Thymus (tissue), 11 donors: Measurements from ENCODE around the gene PDGFC. TPM values are rescaled to one million over a fixed set of nuclear protein-coding genes. Genes with fewer than 3 reads are reported as not detected.

ENCODE experiments used
- DNase-seq, 9 donors: peaks; one replicate each; pipeline ENCODE4 v3.0.0-alpha.2; 2013; ENCODE audit warnings: low spot score in 9 of 9, low read depth in 6 of 9, missing footprints in 1 of 9
- H3K27ac ChIP-seq, 2 donors: one replicate each; pipeline ENCODE4 v1.5.1; 2013; ENCODE audit warnings: control low read depth in 1 of 2, low read depth in 1 of 2, low read length in 1 of 2, mild to moderate bottlenecking in 1 of 2, moderate library complexity in 1 of 2
- H3K27me3 ChIP-seq, 2 donors: one replicate each; pipeline ENCODE4 v1.5.1; 2013; ENCODE audit warnings: low read length in 1 of 2; ENCODE audit not compliant: control insufficient read depth in 2 of 2, insufficient read depth in 1 of 2
- H3K36me3 ChIP-seq, 2 donors: one replicate each; pipeline ENCODE4 v1.5.1; 2013; ENCODE audit warnings: low read length in 1 of 2, mild to moderate bottlenecking in 1 of 2, moderate library complexity in 1 of 2; ENCODE audit not compliant: control insufficient read depth in 2 of 2, insufficient read depth in 2 of 2
- H3K4me1 ChIP-seq, 2 donors: one replicate each; pipeline ENCODE4 v1.5.1; 2013; ENCODE audit warnings: low read length in 2 of 2; ENCODE audit not compliant: control insufficient read depth in 2 of 2, insufficient read depth in 2 of 2
- H3K4me3 ChIP-seq, 2 donors: one replicate each; pipeline ENCODE4 v1.5.1; 2013; ENCODE audit warnings: low read length in 2 of 2, control low read depth in 1 of 2, mild to moderate bottlenecking in 1 of 2
- H3K9me3 ChIP-seq, 2 donors: one replicate each; pipeline ENCODE4 v1.5.1; 2013; ENCODE audit warnings: low read length in 1 of 2, mild to moderate bottlenecking in 1 of 2; ENCODE audit not compliant: control insufficient read depth in 2 of 2, insufficient read depth in 1 of 2
- WGBS: extraction: QIAGEN DNeasy Blood & Tissue Kit; methylation state at CpG from one replicate; pipeline ENCODE4 v1.1.7; 2013; 5-methylcytosine and 5-hydroxymethylcytosine counted together
- polyA plus RNA-seq: library from polyadenylated mRNA; stranded (reverse); fragments of 200-250 nt; gene quantifications from one replicate; pipeline ENCODE4 v1.2.3, GENCODE V29; 2013
- total RNA-seq: library from RNA; stranded (reverse); fragments of 120-200 nt; gene quantifications from one replicate; pipeline ENCODE4 v1.2.4, GENCODE V29; 2013
- donor health status: healthy.

The PDGFC gene
- total and polyA plus RNA-seq, 2 donors: 11.0 to 13.1 TPM

DNA sequence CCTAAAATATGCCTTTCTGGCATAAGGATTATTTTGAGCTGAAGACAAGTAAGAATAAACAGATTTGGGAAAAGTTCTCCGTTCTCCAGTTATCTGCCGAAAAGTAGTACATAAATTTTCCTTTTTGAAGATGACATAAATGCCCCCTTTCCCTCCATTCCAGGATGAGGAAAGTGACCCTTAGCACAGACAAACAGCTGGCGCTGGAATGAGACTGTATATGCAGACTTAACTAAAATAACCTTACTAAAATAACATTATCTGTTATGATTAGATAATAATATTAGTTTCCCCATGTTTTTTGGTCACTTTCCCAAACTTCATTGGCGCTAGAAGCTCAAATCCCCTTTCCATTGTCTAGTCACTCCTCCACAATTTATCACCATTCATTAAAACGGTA, 21.5 kb downstream of the PDGFC start:
- Histone ChIP-seq H3K27ac (no peak overlapping the region), H3K4me3 (no peak overlapping the region), H3K9me3 (no peaks in the 10 kb centered on the region), H3K36me3 (no peaks in the 10 kb centered on the region), H3K4me1 (no peaks in the 10 kb centered on the region), H3K27me3 (no peaks in the 10 kb centered on the region)
- no peak for DNase-seq
- WGBS: 93% methylated on average over 5 of the region's 5 CpGs

GRCh38 chr4:156949373-156949814, 22.2 kb downstream of the PDGFC start:
- no peaks in the 10 kb centered on the region for H3K27me3 ChIP-seq
- H3K27ac ChIP-seq: peak overlapping the region in 1 of 2 donors; percentile 10
- no peak for DNase-seq
- no peaks in the 10 kb centered on the region for H3K9me3 ChIP-seq
- H3K4me1 ChIP-seq: no peaks in the 10 kb centered on the region
- H3K36me3 ChIP-seq: no peaks in the 10 kb centered on the region
- WGBS: 84% methylated on average over 2 of the region's 2 CpGs
- no peak overlapping the region for H3K4me3 ChIP-seq

- H3K36me3 ChIP-seq: no peaks in the 10 kb centered on the region
- H3K4me3 ChIP-seq: no peak overlapping the region
- no peaks in the 10 kb centered on the region for H3K9me3 ChIP-seq
- no peaks in the 10 kb centered on the region for H3K4me1 ChIP-seq
- no peak for DNase-seq
- H3K27me3 ChIP-seq: no peaks in the 10 kb centered on the region
- H3K27ac ChIP-seq: peak overlapping the region in 1 of 2 donors; percentile 30
- 90% methylated on average over 3 of the region's 3 CpGs for WGBS
Measured at GRCh38 chr4:156948738-156949137, 22.9 kb downstream of the PDGFC start.

DNA sequence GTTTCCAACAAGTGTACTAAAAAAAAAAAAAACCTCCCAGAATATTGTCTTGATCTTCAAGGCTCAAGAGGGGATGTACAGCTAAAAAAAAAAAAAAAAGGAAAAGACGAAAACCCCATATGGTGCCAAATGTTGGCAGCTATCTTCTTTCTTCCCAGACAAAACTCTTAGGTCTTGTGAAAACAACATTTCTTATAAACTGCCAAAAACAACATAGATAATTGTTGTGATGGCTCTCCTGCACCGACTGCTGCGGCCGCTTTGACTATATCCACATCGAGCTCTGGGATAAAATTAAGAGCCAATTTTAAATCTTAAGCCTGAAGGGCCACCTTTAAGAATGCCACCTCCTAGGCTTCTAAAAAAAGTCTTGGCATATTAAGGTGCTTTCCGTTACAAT, 23.5 kb downstream of the PDGFC start:
- H3K4me3 ChIP-seq: no peak overlapping the region
- WGBS: 91% methylated on average over 6 of the region's 6 CpGs
- H3K27me3 ChIP-seq: no peaks in the 10 kb centered on the region
- no peak overlapping the region for H3K27ac ChIP-seq
- no peaks in the 10 kb centered on the region for H3K36me3 ChIP-seq
- no peaks in the 10 kb centered on the region for H3K4me1 ChIP-seq
- no peaks in the 10 kb centered on the region for H3K9me3 ChIP-seq
- DNase-seq: no peak

GRCh38 chr4:156946516-156947424, 24.8 kb downstream of the PDGFC start:
- no peak overlapping the region for H3K27ac ChIP-seq
- 83% methylated on average over 5 of the region's 5 CpGs for WGBS
- H3K4me3 ChIP-seq: no peak overlapping the region
- H3K4me1 ChIP-seq: no peaks in the 10 kb centered on the region
- H3K9me3 ChIP-seq: no peaks in the 10 kb centered on the region
- DNase-seq: no peak
- no peaks in the 10 kb centered on the region for H3K27me3 ChIP-seq
- H3K36me3 ChIP-seq: no peaks in the 10 kb centered on the region

GRCh38 chr4:156945532-156945931, 26.1 kb downstream of the PDGFC start:
- Histone ChIP-seq H3K9me3 (no peaks in the 10 kb centered on the region), H3K27me3 (no peaks in the 10 kb centered on the region), H3K36me3 (no peaks in the 10 kb centered on the region), H3K4me1 (no peaks in the 10 kb centered on the region), H3K27ac (no peak overlapping the region), H3K4me3 (no peak overlapping the region)
- WGBS: 80% methylated on average over 3 of the region's 3 CpGs
- DNase-seq: no peak

- WGBS: 94% methylated on average over 4 of the region's 4 CpGs
- Histone ChIP-seq H3K36me3 (no peaks in the 10 kb centered on the region), H3K9me3 (no peaks in the 10 kb centered on the region), H3K4me3 (no peak overlapping the region), H3K4me1 (no peaks in the 10 kb centered on the region), H3K27me3 (no peaks in the 10 kb centered on the region), H3K27ac (no peak overlapping the region)
- DNase-seq: no peak
Measured at GRCh38 chr4:156942991-156943390, 28.6 kb downstream of the PDGFC start.

DNA sequence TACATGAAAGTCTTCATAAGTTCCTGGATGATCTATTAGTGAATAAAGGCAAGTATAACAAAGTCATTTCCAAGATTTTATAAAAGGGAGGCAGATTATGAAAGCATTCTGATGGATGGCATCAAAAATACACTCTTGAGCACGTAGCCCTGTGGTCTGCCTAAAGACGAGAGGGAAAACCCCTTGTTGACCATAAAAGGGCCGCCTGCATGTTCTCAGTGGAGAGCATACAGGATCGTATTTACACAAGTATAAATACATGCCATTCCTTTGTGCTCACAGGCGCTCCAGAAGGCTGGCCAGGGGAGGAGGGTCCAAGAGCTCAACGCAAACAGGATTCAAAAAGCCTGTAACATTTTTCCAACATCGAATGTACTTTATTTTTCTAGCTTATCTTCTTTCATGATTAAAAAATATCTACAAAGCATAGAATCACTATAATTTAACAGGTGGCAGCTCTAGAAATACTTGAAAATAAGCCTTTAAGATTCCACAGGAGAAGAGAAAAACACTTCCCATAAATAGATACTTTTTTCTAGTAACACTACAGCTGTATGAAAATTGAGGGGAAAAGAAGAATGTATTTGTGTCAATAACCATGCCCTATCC, 29.6 kb downstream of the PDGFC start:
- Histone ChIP-seq H3K4me3 (no peak overlapping the region), H3K4me1 (no peaks in the 10 kb centered on the region), H3K27ac (no peak overlapping the region), H3K9me3 (no peaks in the 10 kb centered on the region), H3K27me3 (no peaks in the 10 kb centered on the region), H3K36me3 (no peaks in the 10 kb centered on the region)
- no peak for DNase-seq
- 88% methylated on average over 7 of the region's 7 CpGs for WGBS

DNA sequence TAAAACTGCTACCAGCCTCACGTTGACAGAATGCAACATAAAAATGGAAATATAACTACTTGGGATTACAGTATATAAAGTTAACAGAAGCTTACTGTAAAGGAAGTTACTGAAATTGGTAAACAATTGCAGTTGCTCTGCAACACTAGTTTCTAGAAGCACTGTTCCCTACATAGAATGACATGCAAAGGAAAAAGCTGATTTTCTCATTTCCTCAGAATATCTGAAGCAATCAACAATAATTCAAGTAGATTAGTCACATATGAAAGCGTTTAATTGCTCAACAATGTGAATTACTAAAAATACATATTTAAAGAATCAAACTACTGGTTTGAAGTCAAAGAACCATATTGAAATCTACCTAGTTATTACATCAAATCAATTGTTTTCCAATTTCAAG, 31.8 kb downstream of the PDGFC start:
- Histone ChIP-seq H3K27me3 (no peaks in the 10 kb centered on the region), H3K4me3 (no peak overlapping the region), H3K4me1 (no peaks in the 10 kb centered on the region), H3K9me3 (no peaks in the 10 kb centered on the region), H3K36me3 (no peaks in the 10 kb centered on the region), H3K27ac (no peak overlapping the region)
- 79% methylated on average over 2 of the region's 2 CpGs for WGBS
- no peak for DNase-seq
